DOHH2 (cell line): Measurements from ENCODE around the gene SLC6A3.

Source experiments
- H3F3A ChIP-seq: fragments of 200-600 bp; sonication (generic), shearing (Covaris generic); 2 replicates; pipeline ENCODE4 v1.6.0; 2016; ENCODE audit warnings: antibody characterized with exemption, mild to moderate bottlenecking; ENCODE audit not compliant: control insufficient read depth, insufficient read depth
- H3K27ac ChIP-seq: fragments of 200-600 bp; sonication (generic); 2 replicates; pipeline ENCODE4 v1.5.1; 2014; ENCODE audit warnings: low read depth, mild to moderate bottlenecking, low read length, moderate library complexity
- H3K27me3 ChIP-seq: fragments of 200-600 bp; sonication (generic); 2 replicates; pipeline ENCODE4 v1.6.1; 2014; ENCODE audit warnings: mild to moderate bottlenecking, low read length, mixed read lengths; ENCODE audit not compliant: control insufficient read depth
- H3K36me3 ChIP-seq: fragments of 200-600 bp; sonication (generic); 2 replicates; pipeline ENCODE4 v1.6.1; 2014; ENCODE audit warnings: mild to moderate bottlenecking, low read length, moderate library complexity, mixed read lengths; ENCODE audit not compliant: control insufficient read depth
- H3K4me1 ChIP-seq: fragments of 200-600 bp; sonication (generic); 2 replicates; pipeline ENCODE4 v1.6.1; 2014; ENCODE audit warnings: mild to moderate bottlenecking, low read length, mixed read lengths; ENCODE audit not compliant: control insufficient read depth
- H3K4me2 ChIP-seq: fragments of 200-600 bp; sonication (generic); 2 replicates; pipeline ENCODE4 v1.6.0; 2014; ENCODE audit warnings: mild to moderate bottlenecking, low read length, moderate library complexity
- H3K4me3 ChIP-seq: fragments of 200-600 bp; sonication (generic); 2 replicates; pipeline ENCODE4 v1.5.1; 2014; ENCODE audit warnings: mild to moderate bottlenecking, low read length, mixed read lengths
- H3K79me2 ChIP-seq: fragments of 200-600 bp; sonication (generic); 2 replicates; pipeline ENCODE4 v1.6.1; 2014; ENCODE audit warnings: mild to moderate bottlenecking, low read length, mixed read lengths; ENCODE audit not compliant: control insufficient read depth
- H3K9me2 ChIP-seq: fragments of 200-600 bp; sonication (generic); replicated peaks from 2 replicates; pipeline ENCODE4 v1.6.1; 2014; ENCODE audit warnings: mild to moderate bottlenecking, low read length, mixed read lengths; ENCODE audit not compliant: control insufficient read depth
- H3K9me3 ChIP-seq: fragments of 200-600 bp; sonication (generic); 2 replicates; pipeline ENCODE4 v1.6.1; 2014; ENCODE audit warnings: antibody characterized with exemption, low read length, mixed read lengths; ENCODE audit not compliant: control insufficient read depth, insufficient read depth
- H4K20me1 ChIP-seq: fragments of 200-600 bp; sonication (generic); 2 replicates; pipeline ENCODE4 v1.6.0; 2014; ENCODE audit warnings: low read depth, mild to moderate bottlenecking, antibody characterized with exemption, low read length, moderate library complexity; ENCODE audit not compliant: control insufficient read depth, insufficient read depth
- EZH2phosphoT487 ChIP-seq: fragments of 200-600 bp; sonication (generic); IDR thresholded peaks from 2 replicates; pipeline ENCODE4 v1.6.1; 2017; ENCODE audit warnings: borderline replicate concordance, mild to moderate bottlenecking, antibody characterized with exemption, low read length, moderate library complexity, mixed read lengths
- TF ChIP-seq, protein P1 (sequence below): fragments of 200-600 bp; sonication (generic); IDR thresholded peaks from one replicate; pipeline ENCODE4 v1.5.1; 2014; ENCODE audit warnings: antibody characterized with exemption, mild to moderate bottlenecking, low read depth, low read length; ENCODE audit not compliant: poor library complexity, severe bottlenecking

The SLC6A3 gene

GRCh38 chr5:1363581-1363980 lies 81.7 kb downstream of the SLC6A3 start:
- peaks cover 35% of the 10 kb centered on the region for H3K27me3 ChIP-seq
- H3K4me3 ChIP-seq: no peak overlapping the region
- H3K9me2 ChIP-seq: no peaks in the 10 kb centered on the region
- no peaks in the 10 kb centered on the region for H3K79me2 ChIP-seq
- H3F3A ChIP-seq: no peaks in the 10 kb centered on the region
- no peaks in the 10 kb centered on the region for H4K20me1 ChIP-seq
- H3K4me1 ChIP-seq: peaks cover 28% of the 10 kb centered on the region
- H3K9me3 ChIP-seq: no peaks in the 10 kb centered on the region
- no peaks in the 10 kb centered on the region for H3K36me3 ChIP-seq
- no peak overlapping the region for H3K4me2 ChIP-seq
- no peak for TF ChIP-seq EZH2phosphoT487
- TF ChIP-seq, protein P1, sequence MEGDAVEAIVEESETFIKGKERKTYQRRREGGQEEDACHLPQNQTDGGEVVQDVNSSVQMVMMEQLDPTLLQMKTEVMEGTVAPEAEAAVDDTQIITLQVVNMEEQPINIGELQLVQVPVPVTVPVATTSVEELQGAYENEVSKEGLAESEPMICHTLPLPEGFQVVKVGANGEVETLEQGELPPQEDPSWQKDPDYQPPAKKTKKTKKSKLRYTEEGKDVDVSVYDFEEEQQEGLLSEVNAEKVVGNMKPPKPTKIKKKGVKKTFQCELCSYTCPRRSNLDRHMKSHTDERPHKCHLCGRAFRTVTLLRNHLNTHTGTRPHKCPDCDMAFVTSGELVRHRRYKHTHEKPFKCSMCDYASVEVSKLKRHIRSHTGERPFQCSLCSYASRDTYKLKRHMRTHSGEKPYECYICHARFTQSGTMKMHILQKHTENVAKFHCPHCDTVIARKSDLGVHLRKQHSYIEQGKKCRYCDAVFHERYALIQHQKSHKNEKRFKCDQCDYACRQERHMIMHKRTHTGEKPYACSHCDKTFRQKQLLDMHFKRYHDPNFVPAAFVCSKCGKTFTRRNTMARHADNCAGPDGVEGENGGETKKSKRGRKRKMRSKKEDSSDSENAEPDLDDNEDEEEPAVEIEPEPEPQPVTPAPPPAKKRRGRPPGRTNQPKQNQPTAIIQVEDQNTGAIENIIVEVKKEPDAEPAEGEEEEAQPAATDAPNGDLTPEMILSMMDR: no peak
- H3K27ac ChIP-seq: no peak overlapping the region

GRCh38 chr5:1363160-1363559 lies 82.1 kb downstream of the SLC6A3 start:
- Histone ChIP-seq H3K79me2 (no peaks in the 10 kb centered on the region), H3K9me2 (no peaks in the 10 kb centered on the region), H3K4me2 (no peak overlapping the region), H4K20me1 (no peaks in the 10 kb centered on the region), H3K27me3 (peaks cover 35% of the 10 kb centered on the region), H3K4me3 (no peak overlapping the region), H3F3A (no peaks in the 10 kb centered on the region), H3K9me3 (no peaks in the 10 kb centered on the region), H3K4me1 (peaks cover 28% of the 10 kb centered on the region), H3K36me3 (no peaks in the 10 kb centered on the region), H3K27ac (no peak overlapping the region)
- no peak for TF ChIP-seq EZH2phosphoT487
- TF ChIP-seq, protein P1: no peak

- H3K27ac ChIP-seq: no peak overlapping the region
- H3K9me3 ChIP-seq: no peaks in the 10 kb centered on the region
- H4K20me1 ChIP-seq: no peaks in the 10 kb centered on the region
- no peak overlapping the region for H3K4me2 ChIP-seq
- H3K79me2 ChIP-seq: no peaks in the 10 kb centered on the region
- peaks cover 35% of the 10 kb centered on the region for H3K27me3 ChIP-seq
- no peaks in the 10 kb centered on the region for H3K9me2 ChIP-seq
- peaks cover 27% of the 10 kb centered on the region for H3K4me1 ChIP-seq
- H3K36me3 ChIP-seq: no peaks in the 10 kb centered on the region
- no peak for TF ChIP-seq EZH2phosphoT487
- TF ChIP-seq, protein P1: no peak
- H3F3A ChIP-seq: no peaks in the 10 kb centered on the region
- H3K4me3 ChIP-seq: no peak overlapping the region
Measured at GRCh38 chr5:1362242-1363015, 82.8 kb downstream of the SLC6A3 start.
